Ectodermal cell (in vitro differentiated cells): ENCODE results near the gene CFAP47. TPM values are rescaled to one million over a fixed set of nuclear protein-coding genes. Genes with fewer than 3 reads are reported as not detected.
"Not testable (repeated sequence)": the region's sequence is repeated elsewhere in the genome, so short reads cannot be mapped to it uniquely, and the experiment has no call there.

Source experiments
- H3K27ac ChIP-seq: 2 replicates; pipeline ENCODE4 v1.7.0; 2013; ENCODE audit warnings: mild to moderate bottlenecking, low read depth, low read length; ENCODE audit not compliant: insufficient read depth, poor library complexity, severe bottlenecking
- H3K27me3 ChIP-seq: 2 replicates; pipeline ENCODE4 v1.7.0; 2013; ENCODE audit warnings: mild to moderate bottlenecking, low read length; ENCODE audit not compliant: insufficient read depth, control insufficient read depth, poor library complexity, severe bottlenecking
- H3K36me3 ChIP-seq: one replicate; pipeline ENCODE4 v1.7.0; 2013; ENCODE audit warnings: low read length; ENCODE audit not compliant: control insufficient read depth, insufficient read depth
- H3K4me1 ChIP-seq: one replicate; pipeline ENCODE4 v1.7.0; 2013; ENCODE audit warnings: low read length; ENCODE audit not compliant: control insufficient read depth, insufficient read depth
- H3K4me3 ChIP-seq: 2 replicates; pipeline ENCODE4 v1.7.0; 2013; ENCODE audit warnings: low read depth, low read length, control low read depth; ENCODE audit not compliant: insufficient read depth
- H3K9me3 ChIP-seq: 2 replicates; pipeline ENCODE4 v1.7.0; 2013; ENCODE audit warnings: mild to moderate bottlenecking, low read length, moderate library complexity; ENCODE audit not compliant: control insufficient read depth
- WGBS, 2 experiments: methylation state at CpG; one replicate each; pipeline ENCODE4 v1.1.7; 2013; ENCODE audit warnings: missing lambda C conversion rate in 2 of 2; 5-methylcytosine and 5-hydroxymethylcytosine counted together
- polyA plus RNA-seq, 4 experiments: library from polyadenylated mRNA; stranded (reverse); fragments of 50-300 nt; gene quantifications; one replicate each; pipeline ENCODE4 v1.2.3, GENCODE V29; 2013

Gene CFAP47, protein sequence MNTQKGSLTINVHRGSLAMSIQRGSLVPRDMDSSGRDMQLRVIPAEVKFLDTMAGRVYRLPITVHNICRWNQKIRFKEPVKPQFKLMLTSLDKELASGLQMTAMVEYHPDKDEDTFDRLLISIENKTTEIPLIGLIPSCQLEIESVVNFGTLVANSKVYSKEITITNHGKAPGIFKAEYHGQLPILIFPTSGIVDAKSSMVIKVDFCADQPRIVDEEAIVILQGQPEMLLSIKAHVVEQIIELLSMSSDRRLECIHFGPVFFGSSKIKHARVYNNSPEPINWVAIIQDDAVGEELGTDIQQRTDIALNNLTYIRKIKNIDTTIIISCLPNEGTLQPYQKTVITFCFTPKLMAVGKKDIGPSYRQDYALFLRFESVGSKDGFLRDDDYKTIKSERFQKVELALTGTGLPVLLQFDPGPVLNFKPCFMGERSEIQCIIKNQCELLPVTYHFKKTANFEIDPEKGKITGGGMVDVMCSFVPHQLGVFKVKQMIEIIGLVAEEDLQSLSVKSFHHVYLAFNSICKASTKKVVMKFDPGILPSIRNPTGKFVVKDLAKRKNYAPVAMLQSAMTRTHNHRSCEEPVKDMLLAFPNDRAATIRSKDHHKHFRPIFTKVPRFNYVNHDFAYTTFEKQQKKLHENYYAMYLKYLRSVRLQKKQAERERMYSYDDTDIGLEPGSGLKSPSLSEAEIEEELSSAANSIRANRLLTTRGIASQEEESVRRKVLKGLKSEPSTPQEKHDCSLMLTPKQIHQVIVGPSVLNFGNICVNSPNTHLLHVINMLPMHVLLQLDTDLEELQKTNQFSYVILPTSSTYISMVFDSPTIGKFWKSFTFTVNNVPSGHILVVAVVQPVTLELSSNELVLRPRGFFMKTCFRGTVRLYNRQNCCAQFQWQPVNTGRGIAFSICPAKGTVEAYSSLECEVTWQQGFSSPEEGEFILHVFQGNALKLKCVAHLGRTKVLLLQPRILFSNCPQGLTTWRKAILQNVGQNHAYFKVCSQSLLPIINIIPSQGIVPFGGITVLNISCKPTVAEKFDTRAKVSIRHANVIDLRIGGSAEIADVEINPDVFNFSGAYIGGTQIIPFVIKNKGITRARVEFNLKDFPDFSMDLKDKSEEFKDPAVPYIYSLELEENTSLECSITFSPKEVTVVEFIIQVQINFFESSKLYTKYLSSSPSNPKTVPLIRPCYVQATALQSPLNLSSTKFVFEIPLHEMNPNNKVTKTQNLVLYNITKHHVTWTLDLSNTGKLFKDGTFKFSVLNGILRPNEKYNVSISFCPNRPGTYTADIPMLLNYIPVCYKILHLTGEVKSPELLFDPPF (N-terminal part only)
- 0.43 TPM for polyA plus RNA-seq (2013, experiment 1 of 4)
- polyA plus RNA-seq (2013, experiment 2 of 4), result 0.85 TPM
- polyA plus RNA-seq (2013, experiment 3 of 4), result 0.69 TPM
- polyA plus RNA-seq (2013, experiment 4 of 4), result 0.57 TPM

DNA sequence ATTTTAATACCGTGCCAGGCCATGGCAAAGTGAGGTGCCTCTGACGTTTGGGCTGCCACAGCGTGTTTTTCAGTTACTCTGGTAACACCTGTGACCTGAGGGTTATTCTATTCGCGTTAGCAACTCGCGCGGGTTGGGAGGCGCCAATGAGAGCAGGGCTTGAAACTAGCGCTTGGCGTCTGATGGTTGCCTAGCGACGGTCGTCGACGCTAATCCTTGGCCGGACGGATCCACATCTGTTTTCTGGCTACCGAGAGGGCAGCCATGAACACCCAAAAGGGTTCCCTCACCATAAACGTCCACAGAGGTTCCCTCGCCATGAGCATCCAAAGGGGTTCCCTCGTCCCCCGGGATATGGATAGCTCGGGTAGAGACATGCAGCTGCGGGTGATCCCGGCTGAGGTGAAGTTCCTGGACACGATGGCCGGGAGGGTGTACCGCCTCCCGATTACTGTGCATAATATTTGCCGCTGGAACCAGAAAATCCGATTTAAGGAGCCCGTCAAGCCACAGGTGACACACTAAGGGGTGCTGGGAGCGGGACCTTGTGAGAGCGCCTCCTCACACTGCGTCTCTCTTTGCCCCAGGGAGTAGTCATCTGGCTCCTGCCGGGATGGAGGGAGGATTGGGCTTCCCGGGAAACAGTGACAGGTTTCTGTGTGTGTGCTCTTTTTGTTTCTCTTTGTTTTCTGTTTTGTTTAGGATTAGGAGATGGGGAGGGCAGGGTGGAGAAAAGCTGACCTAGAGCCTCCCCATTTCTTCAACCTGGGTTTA, at the start of gene CFAP47:
Gene CFAP47 (plus strand): TSS at position 199 of the 774 bp plus-strand sequence. CDS start 66 bp downstream, at position 265.
- Histone ChIP-seq H3K4me3 (peak within 1 kb of the TSS; percentile 59), H3K27me3 (no peaks in the 10 kb centered on the region), H3K4me1 (no peaks in the 10 kb centered on the region), H3K36me3 (no peaks in the 10 kb centered on the region), H3K27ac (no peak within 1 kb of the TSS), H3K9me3 (no peaks in the 10 kb centered on the region)
- 2 to 3% methylated on average over 38 of the region's 38 CpGs for WGBS, 2 experiments

DNA sequence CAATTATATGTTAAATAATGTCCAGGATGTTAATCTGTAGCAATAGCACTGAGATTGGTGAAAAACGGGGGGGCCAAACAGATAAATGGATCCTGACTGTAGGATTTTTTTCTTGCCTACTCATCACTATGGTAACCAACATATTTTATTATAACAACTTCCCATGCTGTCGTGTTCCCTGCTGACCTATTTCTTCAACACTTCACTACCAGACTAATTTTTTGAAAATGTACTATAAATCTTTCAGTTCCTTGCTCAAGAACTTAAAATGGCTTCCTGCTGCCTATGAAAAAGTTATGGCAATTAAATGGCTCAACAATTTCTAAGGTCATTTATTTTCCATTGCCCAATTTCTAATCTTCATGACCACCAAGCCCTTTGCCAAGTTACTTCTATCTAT, 38.9 kb upstream of the CFAP47 start:
- no peaks in the 10 kb centered on the region for H3K36me3 ChIP-seq
- H3K4me1 ChIP-seq, result no peaks in the 10 kb centered on the region
- H3K27ac ChIP-seq, result no peak overlapping the region
- WGBS, 2 experiments, result 95 to 100% methylated on average over 2 of the region's 2 CpGs
- H3K4me3 ChIP-seq, result no peak overlapping the region
- H3K9me3 ChIP-seq, result no peaks in the 10 kb centered on the region
- no peaks in the 10 kb centered on the region for H3K27me3 ChIP-seq

GRCh38 chrX:35886135-35886534, 33.4 kb upstream of the CFAP47 start:
- Histone ChIP-seq H3K4me3 (no peak overlapping the region), H3K4me1 (no peaks in the 10 kb centered on the region), H3K9me3 (no peaks in the 10 kb centered on the region), H3K36me3 (no peaks in the 10 kb centered on the region), H3K27me3 (no peaks in the 10 kb centered on the region), H3K27ac (no peak overlapping the region)

DNA sequence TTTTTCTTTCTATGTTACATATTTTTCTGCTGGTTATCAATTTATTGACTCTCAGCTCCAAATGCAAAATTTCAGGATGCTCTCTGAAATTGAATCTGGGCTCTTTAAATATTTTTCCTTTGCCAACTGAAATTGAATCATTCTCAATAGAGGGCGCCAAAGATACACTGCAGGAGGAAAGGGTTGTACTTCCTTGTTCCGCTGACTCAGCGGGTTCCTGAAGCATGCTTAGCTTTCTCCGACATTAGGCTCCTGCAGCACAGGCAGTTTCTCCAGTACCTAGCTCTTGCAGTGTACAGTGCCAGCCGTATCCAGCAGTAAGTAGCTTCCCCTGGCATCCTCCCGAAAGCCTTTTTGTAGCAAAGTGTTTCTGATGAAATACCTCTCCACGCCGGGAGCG, 28.8 kb upstream of the CFAP47 start:
- Histone ChIP-seq H3K36me3 (no peaks in the 10 kb centered on the region), H3K4me1 (no peaks in the 10 kb centered on the region), H3K27ac (no peak overlapping the region), H3K4me3 (no peak overlapping the region), H3K27me3 (no peaks in the 10 kb centered on the region), H3K9me3 (no peaks in the 10 kb centered on the region)
- 66 to 69% methylated on average over 9 of the region's 9 CpGs for WGBS, 2 experiments

DNA sequence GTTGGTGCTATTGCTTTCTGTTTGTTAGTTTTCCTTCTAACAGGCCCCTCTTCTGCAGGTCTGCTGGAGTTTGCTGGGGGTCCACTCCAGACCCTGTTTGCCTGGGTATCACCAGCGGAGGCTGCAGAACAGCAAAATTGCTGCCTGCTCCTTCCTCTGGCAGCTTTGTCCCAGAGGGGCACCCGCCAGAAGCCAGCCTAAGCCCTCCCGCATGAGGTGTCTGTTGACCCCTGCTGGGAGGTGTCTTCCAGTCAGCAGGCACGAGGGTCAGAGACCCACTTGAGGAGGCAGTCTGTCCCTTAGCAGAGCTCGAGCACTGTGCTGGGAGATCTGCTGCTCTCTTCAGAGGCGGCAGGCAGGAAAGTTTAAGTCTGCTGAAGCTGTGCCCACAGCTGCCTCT, 67.3 kb downstream of the CFAP47 start:
- H3K4me3 ChIP-seq, H3K9me3 ChIP-seq, H3K27me3 ChIP-seq, H3K27ac ChIP-seq, H3K4me1 ChIP-seq, H3K36me3 ChIP-seq: not testable (repeated sequence)
- 90 to 92% methylated on average over 6 of the region's 6 CpGs for WGBS, 2 experiments

GRCh38 chrX:36007207-36007606, 87.7 kb downstream of the CFAP47 start:
- H3K4me3 ChIP-seq, result no peak overlapping the region
- H3K36me3 ChIP-seq, result no peaks in the 10 kb centered on the region
- no peak overlapping the region for H3K27ac ChIP-seq
- H3K9me3 ChIP-seq, result no peaks in the 10 kb centered on the region
- 94 to 96% methylated on average over 4 of the region's 5 CpGs for WGBS, 2 experiments
- H3K4me1 ChIP-seq, result no peaks in the 10 kb centered on the region
- H3K27me3 ChIP-seq, result no peaks in the 10 kb centered on the region

DNA sequence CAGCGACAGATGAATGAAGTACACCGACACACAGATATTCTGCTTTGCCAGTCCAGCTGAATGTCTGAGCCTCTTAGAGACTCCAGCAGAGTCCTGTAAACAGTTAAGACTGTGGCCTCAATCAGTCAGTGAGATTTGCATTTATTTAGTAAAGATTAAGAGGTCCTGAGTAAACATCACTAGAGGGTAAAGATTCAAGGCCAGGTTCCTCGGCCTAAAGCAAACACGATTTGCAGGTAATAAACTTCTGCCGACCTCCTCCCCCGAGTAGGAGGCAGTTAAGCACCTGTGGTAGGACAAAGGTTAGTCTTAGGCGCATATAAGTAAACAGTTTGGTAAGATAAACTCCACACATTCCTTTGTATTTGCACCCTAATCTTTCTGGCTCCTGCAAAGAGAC, 99.6 kb downstream of the CFAP47 start:
- Histone ChIP-seq H3K4me1 (no peaks in the 10 kb centered on the region), H3K27ac (no peak overlapping the region), H3K4me3 (no peak overlapping the region), H3K27me3 (no peaks in the 10 kb centered on the region), H3K36me3 (no peaks in the 10 kb centered on the region), H3K9me3 (no peaks in the 10 kb centered on the region)
- 65 to 67% methylated on average over 7 of the region's 7 CpGs for WGBS, 2 experiments

DNA sequence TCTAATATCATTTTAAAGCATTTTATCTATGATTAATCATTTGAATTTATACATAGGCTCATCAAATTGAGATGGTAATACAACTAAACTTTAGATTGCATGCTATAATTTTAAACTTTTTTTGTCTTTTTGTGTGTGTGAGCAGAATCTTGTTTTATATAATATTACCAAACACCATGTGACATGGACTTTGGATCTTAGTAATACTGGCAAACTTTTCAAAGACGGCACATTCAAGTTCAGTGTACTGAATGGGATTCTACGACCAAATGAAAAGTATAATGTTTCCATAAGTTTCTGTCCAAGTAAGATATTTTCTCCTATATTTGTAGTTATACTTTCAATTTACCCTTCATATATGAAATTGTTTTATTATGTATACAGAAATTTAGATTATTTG, 116.0 kb downstream of the CFAP47 start:
- H3K36me3 ChIP-seq, result no peaks in the 10 kb centered on the region

GRCh38 chrX:36062778-36063177, 143.2 kb downstream of the CFAP47 start:
- no peaks in the 10 kb centered on the region for H3K27me3 ChIP-seq
- 84 to 86% methylated on average over 3 of the region's 3 CpGs for WGBS, 2 experiments
- H3K4me3 ChIP-seq, result no peak overlapping the region
- no peaks in the 10 kb centered on the region for H3K36me3 ChIP-seq
- no peaks in the 10 kb centered on the region for H3K9me3 ChIP-seq
- no peaks in the 10 kb centered on the region for H3K4me1 ChIP-seq
- H3K27ac ChIP-seq, result no peak overlapping the region

More for the DNA sequence above, 116.0 kb downstream of the CFAP47 start:
- H3K4me1 ChIP-seq, result no peaks in the 10 kb centered on the region
- no peaks in the 10 kb centered on the region for H3K9me3 ChIP-seq
- 100% methylated on average over 2 of the region's 2 CpGs; no CpG with 5 or more reads in 1 of the 2 experiments for WGBS, 2 experiments
- H3K27ac ChIP-seq, result no peak overlapping the region
- H3K4me3 ChIP-seq, result no peak overlapping the region
- H3K27me3 ChIP-seq, result no peaks in the 10 kb centered on the region
